ENCODE data around the gene GPBAR1. TPM values are rescaled to one million over a fixed set of nuclear protein-coding genes. Genes with fewer than 3 reads are reported as not detected.

The GPBAR1 gene
- total and polyA plus RNA-seq, 9 donors = 0.28 to 3.8 (median 2.1) TPM

DNA sequence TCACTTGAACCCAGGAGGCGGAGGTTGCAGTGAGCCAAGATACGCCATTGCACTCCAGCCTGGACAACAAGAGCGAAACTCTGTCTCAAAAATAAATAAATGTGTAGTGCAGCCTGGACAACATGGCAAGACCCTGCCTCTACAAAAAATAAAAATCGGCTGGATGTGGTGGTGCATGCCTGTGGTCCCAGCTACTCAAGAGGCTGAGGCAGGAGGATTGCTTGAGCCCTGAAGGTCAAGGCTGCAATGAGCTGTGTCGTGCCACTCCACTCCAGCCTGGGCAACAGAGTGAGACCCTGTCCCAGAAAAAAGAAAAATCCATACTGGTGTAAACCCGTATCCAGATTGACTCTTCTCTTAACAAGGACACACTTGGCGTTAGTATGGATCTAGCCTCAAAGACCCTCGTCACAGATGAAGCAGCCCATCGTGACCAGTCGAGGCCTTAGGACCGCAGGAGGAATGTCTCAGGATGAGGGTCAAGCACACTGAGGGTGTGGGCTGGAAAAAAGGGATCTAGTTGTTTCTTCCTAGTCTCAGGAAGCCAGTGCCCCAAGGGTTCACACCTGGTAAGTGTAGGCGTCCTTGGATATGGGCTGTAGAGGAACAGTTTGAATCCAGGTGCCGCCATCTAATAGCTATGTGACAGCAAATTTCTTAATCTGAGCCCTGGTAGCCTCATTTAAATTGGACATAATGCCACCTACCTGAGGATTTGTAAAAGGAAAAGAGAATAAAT is 4.0 kb upstream of the GPBAR1 start:
- no peak for DNase-seq
- H3K36me3 ChIP-seq = no peaks in the 10 kb centered on the region
- H3K4me3 ChIP-seq = no peak overlapping the region
- H3K4me1 ChIP-seq (ENCODE audit: insufficient read depth) = peaks cover 17% of the 10 kb centered on the region
- no peaks in the 10 kb centered on the region for H3K9me3 ChIP-seq
- H3K27ac ChIP-seq = no peak overlapping the region
- 90 to 91% (median 90%) methylated on average over 13 of the region's 13 CpGs for WGBS, 3 donors
- TF ChIP-seq POLR2A (IDR thresholded peaks at IDR 0.05) = no peak
- no peak for TF ChIP-seq EP300 (IDR thresholded peaks at IDR 0.05)
- TF ChIP-seq, protein P1, sequence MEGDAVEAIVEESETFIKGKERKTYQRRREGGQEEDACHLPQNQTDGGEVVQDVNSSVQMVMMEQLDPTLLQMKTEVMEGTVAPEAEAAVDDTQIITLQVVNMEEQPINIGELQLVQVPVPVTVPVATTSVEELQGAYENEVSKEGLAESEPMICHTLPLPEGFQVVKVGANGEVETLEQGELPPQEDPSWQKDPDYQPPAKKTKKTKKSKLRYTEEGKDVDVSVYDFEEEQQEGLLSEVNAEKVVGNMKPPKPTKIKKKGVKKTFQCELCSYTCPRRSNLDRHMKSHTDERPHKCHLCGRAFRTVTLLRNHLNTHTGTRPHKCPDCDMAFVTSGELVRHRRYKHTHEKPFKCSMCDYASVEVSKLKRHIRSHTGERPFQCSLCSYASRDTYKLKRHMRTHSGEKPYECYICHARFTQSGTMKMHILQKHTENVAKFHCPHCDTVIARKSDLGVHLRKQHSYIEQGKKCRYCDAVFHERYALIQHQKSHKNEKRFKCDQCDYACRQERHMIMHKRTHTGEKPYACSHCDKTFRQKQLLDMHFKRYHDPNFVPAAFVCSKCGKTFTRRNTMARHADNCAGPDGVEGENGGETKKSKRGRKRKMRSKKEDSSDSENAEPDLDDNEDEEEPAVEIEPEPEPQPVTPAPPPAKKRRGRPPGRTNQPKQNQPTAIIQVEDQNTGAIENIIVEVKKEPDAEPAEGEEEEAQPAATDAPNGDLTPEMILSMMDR (IDR thresholded peaks at IDR 0.05) = no peak
- H3K27me3 ChIP-seq = no peaks in the 10 kb centered on the region
- intact Hi-C loops (cut with DNase I) = no loop called here

DNA sequence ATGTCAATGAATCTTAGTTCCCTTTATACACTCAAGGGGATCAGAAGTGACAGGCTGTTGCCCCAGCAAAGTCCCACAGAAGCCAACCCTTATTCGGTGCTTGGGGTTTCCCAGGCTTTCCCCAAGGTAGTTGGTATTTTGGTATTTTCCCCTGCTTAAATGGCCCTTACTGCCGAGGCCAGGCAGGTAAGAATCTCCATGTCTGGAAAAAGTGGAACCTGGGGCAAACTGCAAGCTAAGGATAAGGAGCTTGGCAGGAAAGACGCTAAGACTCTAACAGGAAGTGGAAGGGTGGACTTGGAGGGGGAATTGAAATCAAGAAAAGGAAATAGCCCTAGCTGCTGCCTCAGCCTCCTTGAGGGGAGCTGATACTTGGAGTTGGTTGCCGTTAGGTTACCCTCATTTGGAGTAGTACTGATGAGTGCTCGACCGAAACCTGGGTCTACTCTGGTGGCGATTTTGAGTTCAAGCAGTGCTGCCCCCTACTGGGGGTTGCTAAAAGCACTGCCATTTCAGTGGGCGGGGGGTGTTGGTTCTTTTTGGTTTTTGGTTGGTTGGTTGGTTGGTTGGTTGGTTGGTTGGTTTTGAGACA is 3.3 kb upstream of the GPBAR1 start:
- intact Hi-C loops (cut with DNase I) = no loop called here
- H3K4me3 ChIP-seq = no peak overlapping the region
- H3K9me3 ChIP-seq = no peaks in the 10 kb centered on the region
- TF ChIP-seq, protein P1 (IDR thresholded peaks at IDR 0.05) = peak in 1 of 3 donors; percentile 8
- no peak for TF ChIP-seq POLR2A (IDR thresholded peaks at IDR 0.05)
- DNase-seq = peak in 1 of 5 donors; percentile 37
- WGBS, 3 donors = 75 to 79% (median 75%) methylated on average over 8 of the region's 8 CpGs
- peak overlapping the region in 1 of 2 donors; percentile 6 for H3K27ac ChIP-seq
- peaks cover 20% of the 10 kb centered on the region for H3K4me1 ChIP-seq (ENCODE audit: insufficient read depth)
- no peaks in the 10 kb centered on the region for H3K27me3 ChIP-seq
- H3K36me3 ChIP-seq = no peaks in the 10 kb centered on the region

DNA sequence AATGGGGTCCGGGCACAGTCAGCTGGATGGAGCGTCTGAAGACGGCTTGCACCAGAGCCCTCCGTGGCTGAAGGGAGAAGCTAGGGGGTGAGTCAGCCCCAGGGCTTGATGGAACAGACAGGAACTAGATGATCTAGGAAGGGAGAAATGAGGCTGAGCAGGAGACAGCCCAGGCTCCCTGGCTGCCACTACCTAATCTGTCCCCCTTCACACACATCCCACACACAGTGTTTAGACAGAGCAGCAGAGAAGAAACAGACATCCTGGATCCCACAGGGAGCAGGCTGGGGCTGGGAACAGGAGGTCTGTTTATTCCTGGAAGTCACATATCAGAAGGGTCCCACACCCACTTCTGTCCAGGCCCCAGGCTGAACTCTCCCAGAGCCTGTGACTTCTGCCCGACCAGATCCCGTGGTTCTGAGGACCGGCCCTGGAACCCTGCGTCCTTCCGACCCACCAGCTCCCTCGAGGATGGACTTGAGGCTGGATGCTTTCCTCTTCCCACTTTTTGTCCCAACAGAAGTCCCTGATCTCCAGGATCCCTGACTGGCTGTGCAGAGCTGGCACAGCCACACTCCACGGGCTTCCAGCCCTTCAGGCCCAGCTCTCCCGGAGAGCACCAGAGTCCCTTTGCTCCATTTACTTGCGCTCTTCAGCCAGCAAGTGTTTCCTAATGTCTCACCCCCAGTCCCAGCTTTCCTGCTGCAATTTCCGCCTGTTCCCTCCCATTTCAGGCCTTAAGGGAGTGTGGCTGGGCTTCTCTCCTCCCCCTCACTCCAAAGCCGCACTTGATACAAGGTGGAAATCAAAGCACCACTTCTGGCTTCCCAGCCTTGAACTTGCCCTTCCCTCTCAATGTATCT is 1.5 kb upstream of the GPBAR1 start:
- TF ChIP-seq EP300 (IDR thresholded peaks at IDR 0.05) = peak; percentile 51
- peak; percentile 3 for TF ChIP-seq POLR2A (IDR thresholded peaks at IDR 0.05)
- TF ChIP-seq, protein P1 (IDR thresholded peaks at IDR 0.05) = peak in 1 of 3 donors; percentile 6
- H3K27ac ChIP-seq = peak overlapping the region; percentile 71 to 80
- H3K9me3 ChIP-seq = no peaks in the 10 kb centered on the region
- intact Hi-C loops (cut with DNase I) = no loop called here
- H3K36me3 ChIP-seq = no peaks in the 10 kb centered on the region
- WGBS, 3 donors = 3 to 8% (median 5%) methylated on average over 15 of the region's 15 CpGs
- peak in 4 of 5 donors; percentile 57 to 79 (median 74) for DNase-seq
- no peaks in the 10 kb centered on the region for H3K27me3 ChIP-seq
- no peak overlapping the region for H3K4me3 ChIP-seq
- peaks cover 22% of the 10 kb centered on the region for H3K4me1 ChIP-seq (ENCODE audit: insufficient read depth)

DNA sequence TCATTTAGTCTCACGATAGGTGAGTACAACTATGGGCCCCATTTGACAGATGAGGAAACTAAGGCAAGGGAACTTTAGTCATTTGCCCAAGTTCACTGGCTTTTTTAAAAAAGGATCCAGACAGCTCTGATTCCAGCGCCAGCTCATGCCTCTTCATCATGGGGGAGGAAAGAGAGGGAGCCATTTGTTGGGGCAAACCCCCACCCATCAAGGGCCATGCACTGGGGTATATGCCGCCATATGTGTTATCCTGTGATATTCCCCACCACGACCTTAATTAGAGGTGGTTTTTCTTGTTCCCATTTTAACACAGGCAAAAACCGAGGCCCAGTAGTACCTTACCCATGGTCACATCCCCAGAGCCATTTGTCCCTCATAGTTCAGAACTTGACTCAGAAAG is 649 bp upstream of the GPBAR1 start:
- H3K36me3 ChIP-seq = no peaks in the 10 kb centered on the region
- H3K4me3 ChIP-seq = no peak overlapping the region
- H3K4me1 ChIP-seq (ENCODE audit: insufficient read depth) = peaks cover 22% of the 10 kb centered on the region
- peak overlapping the region; percentile 71 to 80 for H3K27ac ChIP-seq
- no peaks in the 10 kb centered on the region for H3K27me3 ChIP-seq
- no peak for TF ChIP-seq EP300 (IDR thresholded peaks at IDR 0.05)
- TF ChIP-seq POLR2A (IDR thresholded peaks at IDR 0.05) = no peak
- TF ChIP-seq, protein P1 (IDR thresholded peaks at IDR 0.05) = no peak
- no peaks in the 10 kb centered on the region for H3K9me3 ChIP-seq
- intact Hi-C loops (cut with DNase I) = loop anchor here in 1 of 4 donors (5.0 kb wide), 1 partner anchor 43 kb away; the partner anchor contains the start of gene ARPC2
- 80 to 90% (median 83%) methylated on average over 5 of the region's 5 CpGs for WGBS, 3 donors
- DNase-seq = no peak

All from ovary (tissue), 9 donors.